Kasumi-1 (cell line): Measurements from ENCODE around the gene TBKBP1.

Experiments used
- DNase-seq, 2 experiments: peaks; one replicate each; lab custom pipeline; 2025; lab: John Stamatoyannopoulos, UW

The TBKBP1 gene

GRCh38 chr17:47713980-47714700 is 20.2 kb downstream of the TBKBP1 start:
- peak in 1 of 2 experiments; percentile 14 for DNase-seq

- no peak for DNase-seq
These were observed 20.9 kb downstream of the TBKBP1 start for GRCh38 chr17:47714773-47715396.

GRCh38 chr17:47715669-47716325 is 21.8 kb downstream of the TBKBP1 start:
- no peak for DNase-seq

GRCh38 chr17:47716375-47716774 is 22.4 kb downstream of the TBKBP1 start:
- no peak for DNase-seq

GRCh38 chr17:47717261-47717697 is 23.3 kb downstream of the TBKBP1 start:
- DNase-seq, result peak in 1 of 2 experiments; percentile 24

GRCh38 chr17:47717979-47718621 is 24.1 kb downstream of the TBKBP1 start:
- no peak for DNase-seq

- no peak for DNase-seq
These were observed 24.9 kb downstream of the TBKBP1 start for GRCh38 chr17:47718634-47719405.

- DNase-seq, result no peak
These were observed 25.6 kb downstream of the TBKBP1 start for GRCh38 chr17:47719411-47720152.

GRCh38 chr17:47720196-47720595 is 26.2 kb downstream of the TBKBP1 start:
- DNase-seq, result no peak

- peak; percentile 42 to 50 for DNase-seq
These were observed 27.0 kb downstream of the TBKBP1 start for GRCh38 chr17:47720754-47721533.

GRCh38 chr17:47721725-47722124 is 27.8 kb downstream of the TBKBP1 start:
- no peak for DNase-seq

- DNase-seq, result no peak
These were observed 30.7 kb downstream of the TBKBP1 start for GRCh38 chr17:47724705-47725104.

GRCh38 chr17:47725446-47726111 is 31.6 kb downstream of the TBKBP1 start:
- no peak for DNase-seq

GRCh38 chr17:47726796-47727703 is 33.1 kb downstream of the TBKBP1 start:
- DNase-seq, result no peak

GRCh38 chr17:47727704-47728036 is 33.7 kb downstream of the TBKBP1 start:
- DNase-seq, result no peak

GRCh38 chr17:47728214-47728877 is 34.4 kb downstream of the TBKBP1 start:
- no peak for DNase-seq

- DNase-seq, result no peak
These were observed 35.5 kb downstream of the TBKBP1 start for GRCh38 chr17:47729476-47729875.

- DNase-seq, result no peak
These were observed 36.7 kb downstream of the TBKBP1 start for GRCh38 chr17:47730681-47731080.
